IMR-90 (cell line): ENCODE measurements around the gene CSNK1D. TPM values are rescaled to one million over a fixed set of nuclear protein-coding genes. Genes with fewer than 3 reads are reported as not detected.

Source experiments
- ATAC-seq: fragments of 200-7000 bp; cut with Tn5 transposase; 2 replicates; pipeline ENCODE4 v1.9.1; 2020; ENCODE audit warnings: low read depth, mild to moderate bottlenecking, moderate library complexity
- BruUV-seq: library from RNA; stranded (reverse); fragments of 400-500 nt; replicated peaks from 2 replicates; lab custom pipeline; 2021; lab: Mats Ljungman, UMichigan
- CTCF ChIA-PET: fragments of 300-600 bp; formaldehyde crosslinking; extraction: SDS; loops from one replicate; lab custom pipeline; 2021; ENCODE audit warnings: antibody characterized with exemption; lab: Yijun Ruan, JAX
- POLR2A ChIA-PET: fragments of 300-600 bp; sonication (Branson Sonifier 250); formaldehyde crosslinking; loops from one replicate; lab custom pipeline; 2022; ENCODE audit warnings: antibody characterized with exemption; ENCODE audit not compliant: unreplicated experiment; lab: Charles Lee
- DNase-seq: peaks from one replicate; pipeline ENCODE4 v3.0.0; 2013
- H2AFZ ChIP-seq: replicated peaks from 2 replicates; pipeline ENCODE3; 2013; ENCODE audit warnings: low read length, mild to moderate bottlenecking; ENCODE audit not compliant: poor library complexity
- H2AK5ac ChIP-seq: 2 replicates; pipeline ENCODE4 v1.6.1; 2013; ENCODE audit warnings: low read depth, low read length, inconsistent platforms
- H2AK9ac ChIP-seq: replicated peaks from 2 replicates; pipeline ENCODE3; 2013; ENCODE audit warnings: mild to moderate bottlenecking, low read depth, low read length, moderate library complexity; ENCODE audit not compliant: poor library complexity
- H2BK120ac ChIP-seq: 2 replicates; pipeline ENCODE4 v1.6.1; 2013; ENCODE audit warnings: low read depth, low read length, inconsistent platforms
- H2BK15ac ChIP-seq: 3 replicates; pipeline ENCODE4 v1.6.1; 2013; ENCODE audit warnings: low read depth, low read length, inconsistent platforms
- H2BK20ac ChIP-seq: 2 replicates; pipeline ENCODE4 v1.6.1; 2013; ENCODE audit warnings: low read depth, mild to moderate bottlenecking, inconsistent platforms, low read length, moderate library complexity
- H2BK5ac ChIP-seq: 2 replicates; pipeline ENCODE4 v1.6.1; 2013; ENCODE audit warnings: mild to moderate bottlenecking, low read depth, low read length, inconsistent platforms; ENCODE audit not compliant: poor library complexity, severe bottlenecking
- H3K14ac ChIP-seq: replicated peaks from 2 replicates; pipeline ENCODE4 v1.6.1; 2013; ENCODE audit warnings: low read depth, low read length, inconsistent platforms
- H3K18ac ChIP-seq: 2 replicates; pipeline ENCODE4 v1.6.1; 2013; ENCODE audit warnings: low read depth, low read length, control low read depth
- H3K23ac ChIP-seq: 2 replicates; pipeline ENCODE4 v1.6.1; 2013; ENCODE audit warnings: low read depth, low read length, inconsistent platforms
- H3K27ac ChIP-seq: 2 replicates; pipeline ENCODE4 v1.5.1; 2013; ENCODE audit warnings: mild to moderate bottlenecking, control low read depth, low read length; ENCODE audit not compliant: insufficient read depth
- H3K27me3 ChIP-seq: 2 replicates; pipeline ENCODE4 v1.6.1; 2013; ENCODE audit warnings: low read length; ENCODE audit not compliant: control insufficient read depth, insufficient read depth
- H3K36me3 ChIP-seq: 2 replicates; pipeline ENCODE4 v1.6.1; 2013; ENCODE audit warnings: low read length, mixed read lengths; ENCODE audit not compliant: control insufficient read depth, insufficient read depth
- H3K4ac ChIP-seq: 2 replicates; pipeline ENCODE4 v1.6.1; 2013; ENCODE audit warnings: low read depth, low read length, inconsistent platforms
- H3K4me1 ChIP-seq: 2 replicates; pipeline ENCODE4 v1.6.1; 2013; ENCODE audit warnings: low read length, mixed read lengths; ENCODE audit not compliant: control insufficient read depth, insufficient read depth
- H3K4me2 ChIP-seq: 2 replicates; pipeline ENCODE4 v1.6.1; 2013; ENCODE audit warnings: low read depth, mild to moderate bottlenecking, control low read depth, low read length, moderate library complexity
- H3K4me3 ChIP-seq: 2 replicates; pipeline ENCODE4 v1.5.1; 2013; ENCODE audit warnings: low read depth, mild to moderate bottlenecking, control low read depth, low read length, moderate library complexity; ENCODE audit not compliant: insufficient read depth
- H3K56ac ChIP-seq: 2 replicates; pipeline ENCODE4 v1.6.1; 2013; ENCODE audit warnings: low read length, inconsistent platforms; ENCODE audit not compliant: insufficient read depth; ENCODE audit errors: extremely low read depth
- H3K79me1 ChIP-seq, 2 experiments: 2 replicates each; pipeline ENCODE4 v1.6.1; 2013; ENCODE audit warnings: low read length in 2 of 2, inconsistent platforms in 1 of 2, low read depth in 1 of 2
- H3K9ac ChIP-seq: 2 replicates; pipeline ENCODE4 v1.6.1; 2013; ENCODE audit warnings: low read depth, low read length, control low read depth
- H3K9me1 ChIP-seq: 2 replicates; pipeline ENCODE4 v1.6.1; 2013; ENCODE audit warnings: low read length, inconsistent platforms; ENCODE audit not compliant: insufficient read depth
- H3K9me3 ChIP-seq: 2 replicates; pipeline ENCODE4 v1.6.1; 2013; ENCODE audit warnings: low read length; ENCODE audit not compliant: control insufficient read depth, insufficient read depth
- H4K20me1 ChIP-seq: 2 replicates; pipeline ENCODE4 v1.6.1; 2013; ENCODE audit warnings: low read length, inconsistent platforms; ENCODE audit not compliant: insufficient read depth
- H4K5ac ChIP-seq: 2 replicates; pipeline ENCODE4 v1.6.1; 2013; ENCODE audit warnings: mild to moderate bottlenecking, low read depth, low read length, control low read depth
- H4K8ac ChIP-seq, 2 experiments: 2 replicates each; pipeline ENCODE4 v1.6.1; 2013; ENCODE audit warnings: low read depth in 2 of 2, low read length in 2 of 2, control low read depth in 1 of 2, inconsistent platforms in 1 of 2
- H4K91ac ChIP-seq: 2 replicates; pipeline ENCODE4 v1.6.1; 2013; ENCODE audit warnings: low read depth, low read length, inconsistent platforms; ENCODE audit not compliant: insufficient read depth
- CHD1 ChIP-seq: IDR thresholded peaks from 2 replicates; pipeline ENCODE4 v1.6.1; 2012; ENCODE audit warnings: low read depth, low read length, improper control_type of control experiment
- MAFK ChIP-seq: IDR thresholded peaks from 2 replicates; pipeline ENCODE4 v1.6.1; 2012; ENCODE audit warnings: low read depth, low read length, improper control_type of control experiment
- MAZ ChIP-seq: IDR thresholded peaks from 2 replicates; pipeline ENCODE4 v1.6.1; 2012; ENCODE audit warnings: low read depth, mild to moderate bottlenecking, low read length, improper control_type of control experiment, moderate library complexity, borderline replicate concordance
- SMC3 ChIP-seq: fragments of 150-350 bp; IDR thresholded peaks from 2 replicates; pipeline ENCODE4 v1.6.1; 2016; ENCODE audit warnings: low read depth, mild to moderate bottlenecking, antibody characterized with exemption, low read length, moderate library complexity
- WGBS, 2 experiments: methylation state at CpG; one replicate each; pipeline versions ENCODE4 v1.1.5 to v1.1.7; 2013; ENCODE audit warnings: missing lambda C conversion rate in 2 of 2; ENCODE audit not compliant: insufficient read length in 1 of 2; ENCODE audit errors: extremely low coverage in 2 of 2; 5-methylcytosine and 5-hydroxymethylcytosine counted together
- dilution Hi-C: fragments of 300-500 bp; cut with HindIII; formaldehyde crosslinking; loops from one replicate; pipeline ENCODE4 v1.14.3; 2018; ENCODE audit warnings: low sequenced_read_pairs; ENCODE audit not compliant: unreplicated experiment
- in situ Hi-C: fragments of 300-500 bp; cut with MboI; formaldehyde crosslinking; loops from 3 replicates; pipeline ENCODE4 v1.14.3; 2019; ENCODE audit warnings: low sequenced_read_pairs, inconsistent platforms, mixed read lengths
- intact Hi-C: fragments of 100-400 bp; cut with micrococcal nuclease; formaldehyde crosslinking; loops from 2 replicates; pipeline ENCODE4 v1.10.0; 2022
- polyA plus RNA-seq, 3 experiments: library from polyadenylated mRNA; depleted of rRNA; stranded (reverse); fragments of >200 nt; gene quantifications; 2 replicates each; pipeline ENCODE4 v1.2.3, GENCODE V29; 2012; ENCODE audit warnings: low replicate concordance in 1 of 3
- total RNA-seq: library from RNA; depleted of rRNA; stranded (reverse); fragments of >200 nt; gene quantifications from 2 replicates; pipeline ENCODE4 v1.2.3, GENCODE V29; 2012
- TF ChIP-seq, protein P1 (sequence below): fragments of 150-350 bp; IDR thresholded peaks from 2 replicates; pipeline ENCODE4 v1.6.1; 2017; ENCODE audit warnings: mild to moderate bottlenecking, antibody characterized with exemption, low read length, low read depth

The CSNK1D gene
- total and polyA plus RNA-seq, 2 of the 4 experiments (the other 2 are of a cell fraction), result 47.1 to 186 TPM

DNA sequence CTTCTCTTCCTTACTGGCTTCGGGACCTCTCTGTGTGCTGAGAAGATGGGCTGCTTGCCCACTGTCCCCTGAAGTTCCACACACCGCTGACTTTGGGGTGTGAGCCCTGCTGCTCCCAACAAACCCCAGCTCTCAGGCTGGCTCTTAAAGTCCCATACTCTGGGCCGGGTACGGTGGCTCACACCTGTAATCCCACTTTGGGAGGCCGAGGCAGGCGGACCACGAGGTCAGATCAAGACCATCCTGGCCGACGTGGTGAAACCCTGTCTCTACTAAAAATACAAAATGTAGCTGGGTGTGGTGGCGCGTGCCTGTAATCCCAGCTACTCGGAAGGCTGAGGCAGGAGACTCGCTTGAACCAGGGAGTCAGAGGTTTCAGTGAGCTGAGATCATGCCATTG, 26.7 kb upstream of the CSNK1D start (continued):
- TF ChIP-seq, protein P1, sequence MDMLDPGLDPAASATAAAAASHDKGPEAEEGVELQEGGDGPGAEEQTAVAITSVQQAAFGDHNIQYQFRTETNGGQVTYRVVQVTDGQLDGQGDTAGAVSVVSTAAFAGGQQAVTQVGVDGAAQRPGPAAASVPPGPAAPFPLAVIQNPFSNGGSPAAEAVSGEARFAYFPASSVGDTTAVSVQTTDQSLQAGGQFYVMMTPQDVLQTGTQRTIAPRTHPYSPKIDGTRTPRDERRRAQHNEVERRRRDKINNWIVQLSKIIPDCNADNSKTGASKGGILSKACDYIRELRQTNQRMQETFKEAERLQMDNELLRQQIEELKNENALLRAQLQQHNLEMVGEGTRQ, result no peak
- TF ChIP-seq SMC3, result no peak

DNA sequence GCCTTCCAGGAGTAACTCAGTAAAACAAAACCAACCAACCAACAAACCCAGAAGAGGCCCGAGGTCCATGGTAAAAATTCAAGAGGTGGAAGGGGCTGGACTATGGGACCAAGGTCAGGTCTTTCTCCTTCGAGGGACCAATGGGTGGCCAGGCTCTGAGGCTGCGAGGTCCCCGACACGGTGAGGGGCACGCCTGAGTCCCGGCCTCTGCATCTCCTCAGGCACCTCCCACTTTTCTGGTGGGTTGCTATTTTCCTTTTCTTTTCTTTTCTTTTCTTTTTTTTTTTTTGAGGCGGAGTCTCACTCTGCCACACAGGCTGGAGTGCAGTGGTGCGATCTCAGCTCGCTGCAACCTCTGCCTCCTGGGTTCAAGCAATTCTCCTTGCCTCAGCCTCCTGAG, 26.0 kb upstream of the CSNK1D start:
- H4K20me1 ChIP-seq, result no peaks in the 10 kb centered on the region; the same call in 1 of the 2 replicates
- H2BK5ac ChIP-seq, result no peak overlapping the region
- no peak overlapping the region for H3K18ac ChIP-seq
- H3K27me3 ChIP-seq, result no peaks in the 10 kb centered on the region; the same call in 1 of the 2 replicates
- in situ Hi-C loops, result no loop called here
- H4K5ac ChIP-seq, result no peak overlapping the region
- dilution Hi-C loops, result no loop called here
- peak overlapping the region; percentile 30; the same call in 1 of the 2 replicates for H2BK20ac ChIP-seq
- no peak overlapping the region; the same call in 1 of the 2 replicates for H3K4ac ChIP-seq
- H3K4me2 ChIP-seq, result no peak overlapping the region
- H4K8ac ChIP-seq, result peak overlapping the region in 1 of 2 experiments; percentile 97; a peak in 1 of 4 replicates
- H3K4me1 ChIP-seq, result peaks cover 19% of the 10 kb centered on the region
- peak overlapping the region; percentile 77 for H2BK120ac ChIP-seq
- H3K36me3 ChIP-seq, result no peaks in the 10 kb centered on the region
- DNase-seq, result no peak
- no peak overlapping the region for H2AK5ac ChIP-seq
- H4K91ac ChIP-seq, result peak overlapping the region; percentile 35; the same call in 1 of the 2 replicates
- H2AFZ ChIP-seq, result peak overlapping the region; percentile 62
- no peak overlapping the region for H3K14ac ChIP-seq
- peaks cover 9% of the 10 kb centered on the region for H3K9me1 ChIP-seq
- TF ChIP-seq MAFK (no peak), CHD1 (no peak), MAZ (no peak)
- H3K56ac ChIP-seq, result no peak overlapping the region
- no peaks in the 10 kb centered on the region for H3K9me3 ChIP-seq
- H2AK9ac ChIP-seq, result no peak overlapping the region
- no peak for ATAC-seq
- no TSS peak for BruUV-seq
- intact Hi-C loops, result no loop called here
- no peak overlapping the region for H3K4me3 ChIP-seq
- H3K9ac ChIP-seq, result no peak overlapping the region
- ChIA-PET POLR2A (no interaction called here), CTCF (no interaction called here)
- 92% methylated on average over 5 of the region's 10 CpGs; no CpG with 5 or more reads in 1 of the 2 experiments for WGBS, 2 experiments
- H3K23ac ChIP-seq, result no peak overlapping the region
- H2BK15ac ChIP-seq, result peak overlapping the region; percentile 91; the same call in 1 of the 3 replicates
- no peak overlapping the region for H3K27ac ChIP-seq
- H3K79me1 ChIP-seq, result peaks cover 0 to 7% of the 10 kb centered on the region in 2 experiments; a peak in 2 of 4 replicates
